ES-I3 (cell line): Measurements from ENCODE around the gene LRIG1.

Experiments
- H3K36me3 ChIP-seq: 2 replicates; pipeline ENCODE4 v1.6.1; 2013; ENCODE audit warnings: mild to moderate bottlenecking, low read length, control low read depth, moderate library complexity; ENCODE audit not compliant: insufficient read depth
- H3K4me1 ChIP-seq: 2 replicates; pipeline ENCODE4 v1.6.1; 2013; ENCODE audit warnings: mild to moderate bottlenecking, control low read depth, low read length; ENCODE audit not compliant: insufficient read depth
- H3K9ac ChIP-seq: 2 replicates; pipeline ENCODE4 v1.6.1; 2013; ENCODE audit warnings: low read depth, mild to moderate bottlenecking, low read length, moderate library complexity
- H3K9me3 ChIP-seq: 2 replicates; pipeline ENCODE4 v1.6.1; 2013; ENCODE audit warnings: mild to moderate bottlenecking, low read length, moderate library complexity; ENCODE audit not compliant: control insufficient read depth, insufficient read depth

The LRIG1 gene

GRCh38 chr3:66390013-66390412 is 110.8 kb downstream of the LRIG1 start:
- Histone ChIP-seq H3K4me1 (no peaks in the 10 kb centered on the region), H3K9me3 (no peaks in the 10 kb centered on the region), H3K9ac (no peak overlapping the region), H3K36me3 (peaks cover 23% of the 10 kb centered on the region)

DNA sequence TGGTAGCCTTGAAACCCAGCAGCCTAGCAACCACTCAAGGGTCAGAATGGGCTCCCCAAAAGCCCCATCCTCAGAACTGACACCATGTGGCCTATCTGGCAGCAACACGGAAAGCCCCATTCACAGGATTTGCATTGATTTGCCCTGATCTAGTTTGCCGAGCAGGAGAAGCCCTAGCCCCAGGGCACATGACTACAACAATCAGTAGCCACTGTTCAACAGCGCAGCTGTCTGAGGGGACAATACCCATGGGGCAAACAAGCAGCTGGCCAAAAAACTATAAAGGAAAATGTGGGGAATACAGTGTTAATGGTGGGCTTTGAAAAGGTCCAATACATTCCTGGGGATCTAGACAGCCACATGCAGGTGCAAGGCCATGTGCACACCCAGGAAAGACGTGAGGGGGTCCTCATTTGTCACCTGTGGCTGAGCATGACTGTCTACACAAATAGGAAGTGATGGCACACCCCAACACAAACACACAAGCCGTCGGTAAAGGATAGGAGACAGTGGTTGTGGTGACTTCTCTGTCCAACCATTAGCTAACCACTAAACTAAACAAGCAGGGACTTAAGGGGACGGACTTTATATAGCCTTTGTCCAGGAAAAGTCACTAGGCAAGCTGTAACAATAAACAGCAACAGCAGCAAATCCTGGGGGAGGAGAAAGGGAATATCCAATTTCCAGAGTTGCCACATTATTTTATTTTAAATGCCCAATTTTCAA is 113.7 kb downstream of the LRIG1 start:
- Histone ChIP-seq H3K36me3 (peaks cover 43% of the 10 kb centered on the region), H3K9me3 (no peaks in the 10 kb centered on the region), H3K4me1 (no peaks in the 10 kb centered on the region), H3K9ac (no peak overlapping the region)

GRCh38 chr3:66386011-66386924 is 114.6 kb downstream of the LRIG1 start:
- no peaks in the 10 kb centered on the region for H3K4me1 ChIP-seq
- H3K9ac ChIP-seq = no peak overlapping the region
- no peaks in the 10 kb centered on the region for H3K9me3 ChIP-seq
- peaks cover 46% of the 10 kb centered on the region for H3K36me3 ChIP-seq

GRCh38 chr3:66385066-66385465 is 115.8 kb downstream of the LRIG1 start:
- Histone ChIP-seq H3K36me3 (peaks cover 58% of the 10 kb centered on the region), H3K4me1 (no peaks in the 10 kb centered on the region), H3K9me3 (no peaks in the 10 kb centered on the region), H3K9ac (no peak overlapping the region)

DNA sequence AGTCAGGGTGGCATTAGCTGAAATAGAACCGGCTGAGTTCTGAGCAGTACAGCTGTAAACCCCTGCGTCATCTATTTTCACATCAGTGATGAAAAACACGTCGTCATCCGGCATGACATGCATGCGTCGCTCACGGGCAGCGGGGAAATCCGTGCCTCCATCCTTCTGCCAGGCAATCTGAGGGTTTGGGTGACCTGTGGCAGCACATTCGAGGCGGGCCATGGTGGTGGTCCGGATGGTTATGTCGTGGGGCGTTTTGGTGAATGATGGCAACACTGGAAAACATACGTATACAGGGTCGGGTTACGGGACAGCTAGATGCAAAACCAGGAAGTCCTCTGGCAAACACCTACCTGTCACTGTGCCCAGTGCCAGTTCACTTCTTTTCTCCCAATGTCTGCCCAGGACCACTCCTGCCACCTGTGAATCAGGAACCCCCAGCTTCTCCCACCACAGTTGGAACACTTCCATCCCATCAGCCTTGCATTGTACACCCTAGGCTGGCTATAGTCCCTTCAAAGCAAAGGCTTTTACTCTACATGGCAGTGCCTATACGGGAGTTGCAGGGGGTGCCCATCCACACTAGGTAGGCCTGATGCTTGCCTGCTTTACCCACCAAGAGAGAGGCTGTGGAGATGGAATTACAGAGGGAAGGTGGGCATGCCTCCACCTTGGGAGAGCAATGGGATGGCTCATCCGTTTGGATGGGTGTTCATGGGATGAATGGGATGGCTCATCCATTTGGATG is 116.7 kb downstream of the LRIG1 start:
- Histone ChIP-seq H3K9me3 (no peaks in the 10 kb centered on the region), H3K4me1 (no peaks in the 10 kb centered on the region)

DNA sequence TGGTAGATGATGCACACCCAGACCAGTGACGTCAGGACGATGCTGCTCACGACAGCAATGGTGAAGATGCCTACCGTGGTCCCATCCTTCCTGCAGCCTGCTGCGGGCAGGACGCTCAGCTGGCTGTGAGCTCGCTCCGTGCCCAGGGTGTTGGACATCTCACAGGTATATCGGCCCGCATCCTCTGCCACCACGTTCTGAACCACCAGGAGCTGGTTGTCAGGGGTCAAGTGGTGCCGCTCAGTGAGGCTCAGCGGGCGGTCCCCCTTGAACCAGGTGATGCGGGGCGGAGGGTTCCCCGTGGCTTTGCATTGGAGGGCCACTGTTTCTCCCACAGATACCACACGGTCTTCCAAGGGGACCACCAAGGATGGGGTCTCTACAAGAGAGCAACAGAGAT is 117.8 kb downstream of the LRIG1 start:
- Histone ChIP-seq H3K4me1 (no peaks in the 10 kb centered on the region), H3K9me3 (no peaks in the 10 kb centered on the region), H3K36me3 (peaks cover 67% of the 10 kb centered on the region), H3K9ac (no peak overlapping the region)

More for the DNA sequence above, 116.7 kb downstream of the LRIG1 start:
- peaks cover 65% of the 10 kb centered on the region for H3K36me3 ChIP-seq
- no peak overlapping the region for H3K9ac ChIP-seq

DNA sequence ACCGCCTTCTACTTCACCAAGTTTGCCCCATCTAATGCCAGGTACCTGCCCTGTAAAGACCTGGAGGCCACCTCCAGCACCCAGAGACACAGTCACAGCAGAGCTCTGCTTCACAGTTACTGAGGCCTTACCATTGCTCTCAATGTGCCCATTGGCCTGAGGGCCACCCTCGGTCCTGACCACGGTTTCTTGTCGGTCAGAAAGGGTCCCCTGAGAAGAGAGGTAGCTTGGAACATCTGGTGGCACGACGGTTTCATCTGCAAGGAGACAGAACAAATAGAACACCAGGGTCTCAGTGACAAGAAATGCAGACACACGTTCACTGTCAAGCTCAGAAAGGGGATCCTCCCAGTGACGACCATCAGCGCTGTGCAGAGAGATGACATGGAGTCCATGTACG is 118.7 kb downstream of the LRIG1 start:
- H3K9ac ChIP-seq = no peak overlapping the region
- H3K9me3 ChIP-seq = no peaks in the 10 kb centered on the region
- H3K4me1 ChIP-seq = no peaks in the 10 kb centered on the region
- H3K36me3 ChIP-seq = peaks cover 67% of the 10 kb centered on the region

GRCh38 chr3:66381626-66382025 is 119.2 kb downstream of the LRIG1 start:
- Histone ChIP-seq H3K9me3 (no peaks in the 10 kb centered on the region), H3K9ac (no peak overlapping the region), H3K4me1 (no peaks in the 10 kb centered on the region), H3K36me3 (peaks cover 67% of the 10 kb centered on the region)

DNA sequence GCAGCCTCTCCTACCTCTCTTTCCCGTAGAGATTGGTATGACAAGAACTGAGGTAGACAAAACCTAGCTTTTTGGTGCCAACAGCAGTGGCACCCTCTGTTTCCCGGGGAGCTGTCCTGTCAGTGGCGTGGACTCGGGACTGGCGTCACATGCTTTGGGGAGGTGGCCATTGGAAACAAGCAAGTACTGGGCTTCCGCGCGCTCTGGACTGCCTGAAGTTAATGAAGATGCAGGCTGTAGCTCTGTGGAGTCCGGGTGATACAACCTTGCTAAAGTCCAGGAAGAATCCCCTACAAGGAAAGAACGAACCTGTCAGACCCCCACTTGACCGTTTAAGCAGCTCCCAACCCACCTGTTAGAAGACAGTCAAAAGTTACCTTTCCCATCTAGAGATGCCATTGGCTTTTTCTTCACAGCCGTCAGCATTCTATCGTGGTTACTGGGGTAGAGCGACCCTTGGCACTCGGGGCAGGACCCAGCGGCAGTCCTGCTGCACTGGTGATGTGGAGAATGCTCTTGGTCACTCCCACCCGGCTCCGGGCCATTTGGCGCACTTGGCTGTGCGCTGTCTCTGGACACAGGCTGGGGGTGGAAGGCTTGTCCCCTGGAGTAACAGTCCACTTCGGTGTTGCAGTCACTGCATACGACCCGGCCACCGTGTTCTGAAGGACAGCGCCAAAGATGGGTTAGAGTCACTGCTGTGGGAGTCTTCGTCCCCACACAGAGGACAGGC is 120.5 kb downstream of the LRIG1 start:
- Histone ChIP-seq H3K9ac (no peak overlapping the region), H3K36me3 (peaks cover 58% of the 10 kb centered on the region), H3K9me3 (no peaks in the 10 kb centered on the region), H3K4me1 (no peaks in the 10 kb centered on the region)

- Histone ChIP-seq H3K9ac (no peak overlapping the region), H3K9me3 (no peaks in the 10 kb centered on the region), H3K36me3 (peaks cover 51% of the 10 kb centered on the region), H3K4me1 (no peaks in the 10 kb centered on the region)
Observed at GRCh38 chr3:66379565-66379964, 121.3 kb downstream of the LRIG1 start.

DNA sequence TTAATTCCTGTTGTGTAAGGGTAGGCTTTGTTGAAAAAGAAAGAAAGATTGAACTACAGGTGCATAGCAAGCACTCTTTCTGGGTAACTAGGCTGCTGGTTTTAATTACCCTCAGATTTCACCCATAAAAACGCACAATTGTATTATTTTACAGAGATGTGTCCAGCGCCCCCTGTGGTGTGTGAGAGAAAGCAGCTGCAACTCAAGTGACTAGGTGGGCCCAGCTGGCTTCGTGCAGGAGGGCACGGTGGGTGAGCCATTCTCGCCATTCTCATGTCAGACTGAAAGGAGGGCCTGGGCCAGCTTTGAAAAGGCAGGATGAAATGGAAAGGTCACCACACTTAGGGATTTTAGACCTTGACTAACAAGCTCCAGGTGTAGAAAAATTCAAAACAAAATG is 122.6 kb downstream of the LRIG1 start:
- Histone ChIP-seq H3K9me3 (no peaks in the 10 kb centered on the region), H3K36me3 (peaks cover 39% of the 10 kb centered on the region), H3K4me1 (no peaks in the 10 kb centered on the region), H3K9ac (no peak overlapping the region)

DNA sequence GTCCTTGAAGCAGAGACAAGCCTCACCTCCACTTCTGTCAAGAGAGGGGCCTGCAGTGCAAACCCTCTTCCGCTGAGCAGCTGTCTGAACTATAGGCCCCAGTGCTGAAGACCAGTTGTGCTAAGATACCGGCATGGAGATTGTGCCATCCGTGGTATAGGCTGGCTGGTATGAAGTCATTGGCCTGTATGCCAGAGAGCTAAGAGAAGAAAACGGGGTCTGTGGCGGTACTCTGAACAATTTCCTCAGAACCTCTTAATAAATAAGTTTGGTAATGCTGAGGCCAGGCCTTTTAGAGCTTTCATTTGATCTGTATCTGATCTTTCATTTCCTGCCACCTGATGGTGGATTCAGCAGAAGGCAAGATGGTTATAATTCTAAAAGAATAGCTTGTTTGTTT is 123.0 kb downstream of the LRIG1 start:
- Histone ChIP-seq H3K36me3 (peaks cover 38% of the 10 kb centered on the region), H3K4me1 (no peaks in the 10 kb centered on the region), H3K9me3 (no peaks in the 10 kb centered on the region), H3K9ac (no peak overlapping the region)

- no peak overlapping the region for H3K9ac ChIP-seq
- no peaks in the 10 kb centered on the region for H3K4me1 ChIP-seq
- no peaks in the 10 kb centered on the region for H3K9me3 ChIP-seq
- H3K36me3 ChIP-seq = peaks cover 32% of the 10 kb centered on the region
Observed at GRCh38 chr3:66376568-66376967, 124.3 kb downstream of the LRIG1 start.
